DOHH2 (cell line): ENCODE results near the gene CARM1.

Experiments
- H3F3A ChIP-seq: fragments of 200-600 bp; sonication (generic), shearing (Covaris generic); 2 replicates; pipeline ENCODE4 v1.6.0; 2016; ENCODE audit warnings: antibody characterized with exemption, mild to moderate bottlenecking; ENCODE audit not compliant: control insufficient read depth, insufficient read depth
- H3K27ac ChIP-seq: fragments of 200-600 bp; sonication (generic); 2 replicates; pipeline ENCODE4 v1.5.1; 2014; ENCODE audit warnings: low read depth, mild to moderate bottlenecking, low read length, moderate library complexity
- H3K27me3 ChIP-seq: fragments of 200-600 bp; sonication (generic); 2 replicates; pipeline ENCODE4 v1.6.1; 2014; ENCODE audit warnings: mild to moderate bottlenecking, low read length, mixed read lengths; ENCODE audit not compliant: control insufficient read depth
- H3K36me3 ChIP-seq: fragments of 200-600 bp; sonication (generic); 2 replicates; pipeline ENCODE4 v1.6.1; 2014; ENCODE audit warnings: mild to moderate bottlenecking, low read length, moderate library complexity, mixed read lengths; ENCODE audit not compliant: control insufficient read depth
- H3K4me1 ChIP-seq: fragments of 200-600 bp; sonication (generic); 2 replicates; pipeline ENCODE4 v1.6.1; 2014; ENCODE audit warnings: mild to moderate bottlenecking, low read length, mixed read lengths; ENCODE audit not compliant: control insufficient read depth
- H3K4me2 ChIP-seq: fragments of 200-600 bp; sonication (generic); 2 replicates; pipeline ENCODE4 v1.6.0; 2014; ENCODE audit warnings: mild to moderate bottlenecking, low read length, moderate library complexity
- H3K4me3 ChIP-seq: fragments of 200-600 bp; sonication (generic); 2 replicates; pipeline ENCODE4 v1.5.1; 2014; ENCODE audit warnings: mild to moderate bottlenecking, low read length, mixed read lengths
- H3K79me2 ChIP-seq: fragments of 200-600 bp; sonication (generic); 2 replicates; pipeline ENCODE4 v1.6.1; 2014; ENCODE audit warnings: mild to moderate bottlenecking, low read length, mixed read lengths; ENCODE audit not compliant: control insufficient read depth
- H3K9me2 ChIP-seq: fragments of 200-600 bp; sonication (generic); replicated peaks from 2 replicates; pipeline ENCODE4 v1.6.1; 2014; ENCODE audit warnings: mild to moderate bottlenecking, low read length, mixed read lengths; ENCODE audit not compliant: control insufficient read depth
- H3K9me3 ChIP-seq: fragments of 200-600 bp; sonication (generic); 2 replicates; pipeline ENCODE4 v1.6.1; 2014; ENCODE audit warnings: antibody characterized with exemption, low read length, mixed read lengths; ENCODE audit not compliant: control insufficient read depth, insufficient read depth
- H4K20me1 ChIP-seq: fragments of 200-600 bp; sonication (generic); 2 replicates; pipeline ENCODE4 v1.6.0; 2014; ENCODE audit warnings: low read depth, mild to moderate bottlenecking, antibody characterized with exemption, low read length, moderate library complexity; ENCODE audit not compliant: control insufficient read depth, insufficient read depth
- EZH2phosphoT487 ChIP-seq: fragments of 200-600 bp; sonication (generic); IDR thresholded peaks from 2 replicates; pipeline ENCODE4 v1.6.1; 2017; ENCODE audit warnings: borderline replicate concordance, mild to moderate bottlenecking, antibody characterized with exemption, low read length, moderate library complexity, mixed read lengths
- TF ChIP-seq, protein P1 (sequence below): fragments of 200-600 bp; sonication (generic); IDR thresholded peaks from one replicate; pipeline ENCODE4 v1.5.1; 2014; ENCODE audit warnings: antibody characterized with exemption, mild to moderate bottlenecking, low read depth, low read length; ENCODE audit not compliant: poor library complexity, severe bottlenecking

The CARM1 gene

DNA sequence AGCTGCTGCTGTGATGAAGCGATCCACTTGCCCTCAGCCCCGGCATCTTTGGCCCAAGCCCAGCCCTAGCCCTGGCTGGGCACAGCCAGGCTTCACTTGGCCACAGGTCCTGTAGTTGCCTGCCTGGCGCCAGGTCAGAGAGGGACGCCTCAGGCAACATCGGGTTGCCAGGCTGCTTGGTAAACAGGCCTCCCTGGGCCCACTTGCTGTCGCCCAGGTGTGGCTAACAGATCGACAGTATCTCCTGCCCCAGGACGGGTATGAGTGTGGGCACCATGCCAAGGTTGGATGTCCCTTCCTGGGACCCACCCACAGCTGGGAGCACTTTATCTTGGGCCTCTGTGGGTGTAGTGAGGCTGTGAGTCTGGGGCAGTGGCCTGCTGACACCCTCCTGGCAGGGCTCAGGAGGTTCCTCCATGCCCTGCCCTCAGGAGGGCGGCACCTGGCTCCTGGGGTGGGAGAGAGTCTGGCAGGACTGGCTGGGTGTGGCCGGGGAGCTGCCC is 27.8 kb downstream of the CARM1 start:
- no peak overlapping the region for H3K4me3 ChIP-seq
- no peaks in the 10 kb centered on the region for H3K27me3 ChIP-seq
- no peak overlapping the region for H3K27ac ChIP-seq
- peaks cover 19% of the 10 kb centered on the region for H3K4me1 ChIP-seq
- no peak overlapping the region for H3K4me2 ChIP-seq
- H3K9me2 ChIP-seq: no peaks in the 10 kb centered on the region
- peaks cover 92% of the 10 kb centered on the region for H3K79me2 ChIP-seq
- H4K20me1 ChIP-seq: peaks cover 19% of the 10 kb centered on the region; the same call in 1 of the 2 replicates
- no peaks in the 10 kb centered on the region for H3K9me3 ChIP-seq
- H3F3A ChIP-seq: no peaks in the 10 kb centered on the region
- TF ChIP-seq, protein P1, sequence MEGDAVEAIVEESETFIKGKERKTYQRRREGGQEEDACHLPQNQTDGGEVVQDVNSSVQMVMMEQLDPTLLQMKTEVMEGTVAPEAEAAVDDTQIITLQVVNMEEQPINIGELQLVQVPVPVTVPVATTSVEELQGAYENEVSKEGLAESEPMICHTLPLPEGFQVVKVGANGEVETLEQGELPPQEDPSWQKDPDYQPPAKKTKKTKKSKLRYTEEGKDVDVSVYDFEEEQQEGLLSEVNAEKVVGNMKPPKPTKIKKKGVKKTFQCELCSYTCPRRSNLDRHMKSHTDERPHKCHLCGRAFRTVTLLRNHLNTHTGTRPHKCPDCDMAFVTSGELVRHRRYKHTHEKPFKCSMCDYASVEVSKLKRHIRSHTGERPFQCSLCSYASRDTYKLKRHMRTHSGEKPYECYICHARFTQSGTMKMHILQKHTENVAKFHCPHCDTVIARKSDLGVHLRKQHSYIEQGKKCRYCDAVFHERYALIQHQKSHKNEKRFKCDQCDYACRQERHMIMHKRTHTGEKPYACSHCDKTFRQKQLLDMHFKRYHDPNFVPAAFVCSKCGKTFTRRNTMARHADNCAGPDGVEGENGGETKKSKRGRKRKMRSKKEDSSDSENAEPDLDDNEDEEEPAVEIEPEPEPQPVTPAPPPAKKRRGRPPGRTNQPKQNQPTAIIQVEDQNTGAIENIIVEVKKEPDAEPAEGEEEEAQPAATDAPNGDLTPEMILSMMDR: no peak
- no peak for TF ChIP-seq EZH2phosphoT487
- H3K36me3 ChIP-seq: peaks cover under 1% of the 10 kb centered on the region

DNA sequence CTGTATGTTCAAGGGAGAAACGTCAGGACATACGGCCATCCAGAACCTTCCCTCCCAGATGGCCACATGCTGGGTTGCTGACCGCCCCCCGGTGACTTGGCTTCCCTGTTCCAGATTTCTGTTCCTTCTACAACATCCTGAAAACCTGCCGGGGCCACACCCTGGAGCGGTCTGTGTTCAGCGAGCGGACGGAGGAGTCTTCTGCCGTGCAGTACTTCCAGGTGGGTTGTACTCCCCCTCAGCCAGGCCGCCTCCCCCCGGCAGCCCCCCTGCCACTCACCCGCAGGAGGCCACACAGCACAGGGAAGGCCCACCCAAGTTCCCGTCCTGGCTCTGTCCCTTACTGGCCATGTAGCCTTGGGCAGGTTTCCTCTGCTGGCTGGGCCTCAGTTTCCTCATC is 36.6 kb downstream of the CARM1 start:
- peaks cover 54% of the 10 kb centered on the region for H3K36me3 ChIP-seq
- no peaks in the 10 kb centered on the region for H3F3A ChIP-seq
- H3K27me3 ChIP-seq: no peaks in the 10 kb centered on the region
- no peaks in the 10 kb centered on the region for H3K9me2 ChIP-seq
- no peaks in the 10 kb centered on the region for H3K4me1 ChIP-seq
- H3K27ac ChIP-seq: no peak overlapping the region
- H3K4me2 ChIP-seq: no peak overlapping the region
- H3K4me3 ChIP-seq: no peak overlapping the region
- TF ChIP-seq, protein P1: no peak
- TF ChIP-seq EZH2phosphoT487: no peak
- H3K9me3 ChIP-seq: no peaks in the 10 kb centered on the region
- peaks cover 29% of the 10 kb centered on the region for H3K79me2 ChIP-seq
- H4K20me1 ChIP-seq: peaks cover 8% of the 10 kb centered on the region

DNA sequence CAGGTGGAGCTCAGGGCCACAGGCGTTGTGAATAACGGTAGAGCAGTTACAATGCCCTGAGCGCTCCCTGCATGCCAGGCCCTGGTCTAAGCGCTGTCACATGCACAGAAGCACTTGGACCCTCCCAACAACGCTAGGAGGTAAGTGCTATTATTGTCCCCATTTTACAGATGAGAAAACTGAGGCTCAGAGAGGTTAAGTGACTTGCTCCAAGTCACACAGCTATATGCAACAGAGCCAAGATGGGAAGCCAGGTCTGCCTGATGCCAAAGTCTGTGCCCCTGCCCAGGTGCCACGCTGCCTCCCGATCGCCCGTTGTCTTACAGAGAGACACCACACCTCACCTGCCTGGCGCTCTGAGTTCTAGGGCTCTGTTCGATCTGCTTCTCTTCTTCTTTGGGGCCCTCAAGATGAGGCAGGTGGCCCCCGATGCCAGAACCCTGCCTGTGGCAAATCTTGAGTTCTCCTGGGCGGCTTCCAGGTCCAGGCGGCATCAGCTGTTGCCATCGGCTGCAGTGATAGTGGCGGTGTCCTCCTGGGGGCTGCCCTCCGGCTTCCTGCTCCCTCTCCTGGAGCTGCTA is 37.1 kb downstream of the CARM1 start:
- peaks cover 23% of the 10 kb centered on the region for H3K79me2 ChIP-seq
- no peak for TF ChIP-seq EZH2phosphoT487
- TF ChIP-seq, protein P1: no peak
- H3K4me3 ChIP-seq: no peak overlapping the region
- H3K27me3 ChIP-seq: no peaks in the 10 kb centered on the region
- no peak overlapping the region for H3K4me2 ChIP-seq
- H3K9me3 ChIP-seq: no peaks in the 10 kb centered on the region
- peaks cover 54% of the 10 kb centered on the region for H3K36me3 ChIP-seq
- H3K27ac ChIP-seq: no peak overlapping the region
- H3K4me1 ChIP-seq: no peaks in the 10 kb centered on the region
- no peaks in the 10 kb centered on the region for H3K9me2 ChIP-seq
- peaks cover 8% of the 10 kb centered on the region for H4K20me1 ChIP-seq
- H3F3A ChIP-seq: no peaks in the 10 kb centered on the region
